Skeletal muscle satellite cell (primary cell): ENCODE measurements around the gene MPZL3.

Experiments
- H3K27me3 ChIP-seq: 2 replicates; pipeline ENCODE4 v1.7.0; 2013; ENCODE audit warnings: low read length; ENCODE audit not compliant: control insufficient read depth, insufficient read depth
- H3K36me3 ChIP-seq: 2 replicates; pipeline ENCODE4 v1.7.0; 2013; ENCODE audit warnings: mild to moderate bottlenecking, control low read depth, low read length; ENCODE audit not compliant: insufficient read depth
- H3K4me1 ChIP-seq: 2 replicates; pipeline ENCODE4 v1.7.0; 2013; ENCODE audit warnings: low read length; ENCODE audit not compliant: control insufficient read depth, insufficient read depth
- H3K4me2 ChIP-seq: 2 replicates; pipeline ENCODE4 v1.7.0; 2013; ENCODE audit warnings: mild to moderate bottlenecking, low read length
- H3K4me3 ChIP-seq: 2 replicates; pipeline ENCODE4 v1.7.0; 2013; ENCODE audit warnings: low read length
- H3K9ac ChIP-seq: 2 replicates; pipeline ENCODE4 v1.7.0; 2013; ENCODE audit warnings: mild to moderate bottlenecking, low read depth, low read length, moderate library complexity
- H3K9me3 ChIP-seq: replicated peaks from 2 replicates; pipeline ENCODE4 v1.7.0; 2013; ENCODE audit warnings: mild to moderate bottlenecking, control low read depth, low read length

The MPZL3 gene

DNA sequence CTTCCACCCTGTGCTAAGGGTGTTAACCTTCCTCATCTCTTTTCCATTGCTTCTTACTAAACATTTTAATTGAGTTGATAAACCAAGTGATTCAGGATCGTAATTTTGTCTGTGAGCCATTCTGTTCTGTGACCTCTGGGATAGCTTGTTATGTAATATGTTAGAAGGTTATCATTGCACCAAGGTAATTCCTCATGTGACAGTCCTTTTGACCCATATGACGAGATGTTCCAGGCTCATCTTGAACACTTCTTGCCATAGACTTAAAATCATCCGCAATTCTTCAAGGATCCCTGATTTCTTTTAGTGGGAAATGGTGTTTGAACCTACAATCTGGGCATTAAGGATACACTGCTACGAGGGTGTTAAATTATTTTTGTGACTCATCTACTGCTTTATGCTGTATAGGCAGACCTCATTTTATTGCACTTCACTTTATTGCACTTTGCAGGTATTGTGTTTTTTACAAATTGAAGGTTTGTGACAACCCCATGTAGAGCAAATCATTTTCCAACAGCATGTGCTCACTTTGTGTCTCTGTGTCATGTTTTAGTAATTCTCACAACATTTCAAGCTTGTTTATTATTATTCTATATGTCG is 31.0 kb upstream of the MPZL3 start:
- Histone ChIP-seq H3K9ac (no peak overlapping the region), H3K4me2 (no peak overlapping the region), H3K4me3 (no peak overlapping the region), H3K27me3 (peaks cover 20% of the 10 kb centered on the region), H3K9me3 (no peaks in the 10 kb centered on the region), H3K4me1 (no peaks in the 10 kb centered on the region), H3K36me3 (no peaks in the 10 kb centered on the region)

DNA sequence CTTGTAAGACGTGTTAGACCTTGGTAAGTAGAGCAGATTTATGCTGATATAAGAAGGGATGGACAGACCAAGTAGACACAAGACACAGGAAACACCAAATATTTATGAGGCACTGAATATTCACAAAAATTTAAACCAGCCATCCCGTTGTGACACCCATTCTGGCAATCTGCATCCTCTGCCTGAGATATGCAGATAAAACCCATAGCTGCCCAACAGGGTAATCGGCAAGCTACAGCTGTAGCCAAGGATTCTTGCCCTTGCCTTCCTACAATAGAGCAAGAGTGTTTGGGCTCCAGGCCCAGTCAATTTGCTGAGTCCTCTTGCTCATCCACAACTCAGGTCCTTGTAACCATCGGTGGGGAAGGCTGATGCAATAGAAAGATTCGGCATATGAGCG is 30.4 kb upstream of the MPZL3 start:
- Histone ChIP-seq H3K4me2 (no peak overlapping the region), H3K4me3 (no peak overlapping the region)

DNA sequence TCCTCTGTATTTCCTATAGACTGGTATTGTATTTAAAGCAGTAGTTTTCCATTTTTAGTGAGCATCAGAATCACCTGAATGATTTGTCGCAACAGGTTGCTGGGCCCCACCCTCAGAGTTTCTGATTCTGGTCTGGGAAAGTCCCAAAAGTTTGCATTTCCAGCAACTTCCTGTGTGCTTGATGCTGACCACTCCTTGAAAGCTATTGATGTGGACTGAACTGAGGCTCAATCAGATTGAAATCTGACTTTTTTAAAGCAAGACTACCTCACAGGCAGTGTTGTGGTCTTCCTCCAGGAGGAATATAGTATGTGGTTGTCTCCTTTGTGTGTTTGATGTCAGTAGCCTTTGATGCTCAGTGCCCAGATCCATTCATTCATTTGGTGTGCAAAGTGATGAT is 29.1 kb upstream of the MPZL3 start:
- Histone ChIP-seq H3K4me3 (no peak overlapping the region), H3K27me3 (peaks cover 19% of the 10 kb centered on the region), H3K4me1 (no peaks in the 10 kb centered on the region), H3K36me3 (no peaks in the 10 kb centered on the region), H3K9ac (no peak overlapping the region), H3K4me2 (no peak overlapping the region), H3K9me3 (no peaks in the 10 kb centered on the region)

More for the DNA sequence above, 30.4 kb upstream of the MPZL3 start:
- Histone ChIP-seq H3K27me3 (peaks cover 15% of the 10 kb centered on the region), H3K9me3 (no peaks in the 10 kb centered on the region), H3K9ac (no peak overlapping the region), H3K4me1 (no peaks in the 10 kb centered on the region), H3K36me3 (no peaks in the 10 kb centered on the region)

DNA sequence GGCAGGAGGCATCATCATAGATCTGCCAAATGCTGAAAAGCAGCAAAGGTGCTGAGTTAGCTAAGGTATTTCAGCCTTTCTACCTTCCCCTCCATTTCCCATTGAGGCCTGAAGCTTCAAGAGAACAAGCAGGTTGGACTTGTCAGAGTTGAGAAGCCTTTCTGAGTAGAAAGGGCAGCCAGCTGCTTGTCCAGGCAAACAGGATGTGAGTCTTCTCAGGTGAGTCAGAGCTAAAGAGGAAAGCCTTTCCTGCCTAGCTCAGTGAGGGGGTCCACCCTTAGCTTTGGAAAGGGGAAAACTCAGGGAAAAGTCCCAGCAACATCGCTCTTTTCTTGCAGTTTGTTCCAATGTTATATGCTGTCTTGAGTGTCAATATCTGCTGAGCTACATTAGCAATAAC is 25.1 kb upstream of the MPZL3 start:
- H3K4me1 ChIP-seq: no peaks in the 10 kb centered on the region
- no peak overlapping the region for H3K4me2 ChIP-seq
- H3K27me3 ChIP-seq: peaks cover 21% of the 10 kb centered on the region
- H3K4me3 ChIP-seq: no peak overlapping the region
- H3K9ac ChIP-seq: no peak overlapping the region
- no peaks in the 10 kb centered on the region for H3K36me3 ChIP-seq
- no peaks in the 10 kb centered on the region for H3K9me3 ChIP-seq

DNA sequence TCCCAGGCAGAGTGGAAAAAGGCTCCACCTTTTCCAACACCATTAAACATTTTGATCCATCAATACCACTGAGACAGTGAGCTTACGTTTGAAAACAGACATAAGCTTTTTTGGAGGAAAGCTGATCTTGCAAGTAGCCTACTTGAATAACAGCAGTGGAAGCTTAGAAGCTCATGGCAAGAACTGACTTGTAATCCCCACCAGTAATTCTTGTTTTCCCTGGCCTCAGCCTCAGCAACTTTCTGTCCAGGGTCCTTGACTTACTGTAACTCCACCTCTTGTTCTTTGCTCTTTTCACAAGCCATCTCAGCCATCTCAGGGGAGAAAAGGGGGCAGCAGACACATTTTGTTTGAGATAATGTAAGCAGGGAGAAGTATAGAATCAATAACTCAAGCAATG is 24.3 kb upstream of the MPZL3 start:
- Histone ChIP-seq H3K36me3 (no peaks in the 10 kb centered on the region), H3K27me3 (peaks cover 28% of the 10 kb centered on the region), H3K9ac (no peak overlapping the region), H3K4me2 (no peak overlapping the region), H3K4me3 (no peak overlapping the region), H3K9me3 (no peaks in the 10 kb centered on the region), H3K4me1 (no peaks in the 10 kb centered on the region)

DNA sequence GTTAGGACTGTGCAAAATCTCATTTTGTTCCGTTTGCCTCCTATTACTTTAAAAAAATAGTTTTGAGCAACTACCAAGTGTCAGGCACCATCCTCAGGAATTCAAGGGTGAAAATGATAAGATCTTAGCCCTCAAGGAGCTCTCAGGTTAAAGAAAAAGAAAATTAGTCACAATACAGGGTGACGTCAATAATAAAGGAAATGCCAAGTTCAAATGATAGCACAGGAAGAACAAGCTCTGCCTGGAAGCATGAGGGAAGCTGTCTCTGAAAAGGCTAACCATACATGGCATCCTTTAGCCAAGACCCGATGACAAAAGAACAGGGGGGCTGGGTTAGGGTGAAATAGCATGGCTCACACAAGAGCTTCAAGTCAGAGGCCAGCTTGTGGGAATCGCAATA is 23.0 kb upstream of the MPZL3 start:
- no peak overlapping the region for H3K9ac ChIP-seq
- H3K36me3 ChIP-seq: no peaks in the 10 kb centered on the region
- H3K4me3 ChIP-seq: no peak overlapping the region

DNA sequence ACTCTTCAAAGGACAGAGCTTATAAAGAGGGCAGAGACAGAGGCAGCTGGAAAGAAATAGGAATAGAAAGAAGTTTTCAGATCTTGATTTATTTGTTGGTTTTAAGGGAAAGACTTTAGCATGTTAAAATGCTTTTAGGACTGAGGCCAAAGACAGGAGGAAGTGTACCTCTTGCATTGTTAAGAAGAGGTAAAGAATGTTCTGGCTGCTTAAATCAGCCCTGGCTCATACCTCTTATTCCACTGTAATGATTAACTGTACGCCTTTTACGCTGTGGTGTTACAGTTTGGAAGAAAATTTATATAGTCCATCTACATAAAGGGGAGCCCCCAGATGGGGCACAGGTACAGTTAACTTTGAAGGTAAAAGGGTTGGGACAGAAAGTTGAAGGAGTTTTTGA is 22.0 kb upstream of the MPZL3 start:
- Histone ChIP-seq H3K9me3 (no peaks in the 10 kb centered on the region), H3K9ac (no peak overlapping the region), H3K4me3 (no peak overlapping the region), H3K36me3 (no peaks in the 10 kb centered on the region), H3K27me3 (peaks cover 42% of the 10 kb centered on the region), H3K4me2 (no peak overlapping the region), H3K4me1 (no peaks in the 10 kb centered on the region)

More for the DNA sequence above, 23.0 kb upstream of the MPZL3 start:
- H3K4me2 ChIP-seq: no peak overlapping the region
- H3K9me3 ChIP-seq: no peaks in the 10 kb centered on the region
- H3K4me1 ChIP-seq: no peaks in the 10 kb centered on the region
- peaks cover 34% of the 10 kb centered on the region for H3K27me3 ChIP-seq

DNA sequence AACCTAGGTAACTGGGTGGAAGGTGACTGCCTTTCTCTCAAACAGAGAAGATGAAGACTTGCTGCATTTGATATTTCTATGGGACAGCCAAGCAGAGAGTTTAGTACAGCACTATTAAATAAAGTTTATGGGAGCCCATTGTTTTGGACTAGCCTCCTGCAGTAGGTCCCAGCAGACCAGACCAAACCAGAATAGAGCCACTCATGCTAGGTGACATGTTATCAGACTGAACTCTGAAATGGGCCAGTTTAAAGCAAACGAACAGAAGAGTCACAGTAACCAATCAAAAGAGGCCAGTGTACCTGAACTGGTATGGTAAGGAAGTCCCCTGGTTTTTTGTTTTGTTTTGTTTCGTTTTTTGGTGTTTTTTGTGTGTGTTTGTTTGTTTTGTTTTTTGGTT is 19.8 kb upstream of the MPZL3 start:
- H3K9ac ChIP-seq: no peak overlapping the region
- no peaks in the 10 kb centered on the region for H3K36me3 ChIP-seq
- no peak overlapping the region for H3K4me2 ChIP-seq
- peaks cover 54% of the 10 kb centered on the region for H3K27me3 ChIP-seq
- no peaks in the 10 kb centered on the region for H3K4me1 ChIP-seq
- no peaks in the 10 kb centered on the region for H3K9me3 ChIP-seq
- no peak overlapping the region for H3K4me3 ChIP-seq

DNA sequence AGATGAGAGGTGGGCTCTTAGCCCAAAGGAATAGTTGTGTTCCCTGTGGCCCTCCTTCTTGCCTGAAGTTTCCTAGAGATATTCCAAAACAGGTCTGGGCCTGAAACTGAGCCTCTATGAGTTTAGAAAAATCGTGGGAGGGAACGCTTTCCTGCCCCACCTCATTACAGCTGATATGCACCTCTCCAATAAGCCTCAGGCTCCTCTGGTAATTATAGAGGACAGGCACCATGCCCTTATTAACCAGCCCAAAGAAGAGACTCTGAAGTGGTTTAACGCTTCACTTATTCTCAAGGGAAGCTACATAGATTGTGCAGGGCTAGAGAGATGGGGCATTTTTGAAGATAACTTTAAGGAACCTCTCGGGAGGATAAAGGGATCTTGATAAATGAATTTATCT is 15.3 kb upstream of the MPZL3 start:
- Histone ChIP-seq H3K4me3 (no peak overlapping the region), H3K4me2 (no peak overlapping the region), H3K9ac (no peak overlapping the region)

DNA sequence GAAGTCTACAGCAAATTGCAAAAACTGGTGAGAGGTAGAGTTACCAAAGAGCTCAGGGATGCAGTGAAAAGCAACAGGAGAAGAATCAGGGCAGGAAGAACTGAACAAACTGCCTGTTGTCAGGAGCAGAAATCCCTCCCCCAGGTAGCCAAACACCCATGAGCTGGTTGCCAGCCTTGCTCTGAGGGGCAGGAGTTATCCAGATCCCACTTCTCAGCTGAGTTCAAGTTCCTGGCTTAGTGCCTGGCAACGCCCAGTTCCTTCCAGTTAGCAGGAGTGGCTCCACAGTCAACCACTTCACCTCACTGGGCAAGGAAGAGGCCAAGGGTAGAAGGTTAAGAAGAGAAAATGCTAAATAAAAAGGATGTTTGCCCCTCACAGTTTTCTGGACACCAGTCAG is 13.8 kb upstream of the MPZL3 start:
- Histone ChIP-seq H3K4me1 (no peaks in the 10 kb centered on the region), H3K36me3 (no peaks in the 10 kb centered on the region), H3K4me3 (no peak overlapping the region), H3K9me3 (no peaks in the 10 kb centered on the region), H3K27me3 (peaks cover 86% of the 10 kb centered on the region), H3K9ac (no peak overlapping the region), H3K4me2 (no peak overlapping the region)

More for the DNA sequence above, 15.3 kb upstream of the MPZL3 start:
- no peaks in the 10 kb centered on the region for H3K36me3 ChIP-seq
- H3K27me3 ChIP-seq: peaks cover 78% of the 10 kb centered on the region
- no peaks in the 10 kb centered on the region for H3K9me3 ChIP-seq
- no peaks in the 10 kb centered on the region for H3K4me1 ChIP-seq

DNA sequence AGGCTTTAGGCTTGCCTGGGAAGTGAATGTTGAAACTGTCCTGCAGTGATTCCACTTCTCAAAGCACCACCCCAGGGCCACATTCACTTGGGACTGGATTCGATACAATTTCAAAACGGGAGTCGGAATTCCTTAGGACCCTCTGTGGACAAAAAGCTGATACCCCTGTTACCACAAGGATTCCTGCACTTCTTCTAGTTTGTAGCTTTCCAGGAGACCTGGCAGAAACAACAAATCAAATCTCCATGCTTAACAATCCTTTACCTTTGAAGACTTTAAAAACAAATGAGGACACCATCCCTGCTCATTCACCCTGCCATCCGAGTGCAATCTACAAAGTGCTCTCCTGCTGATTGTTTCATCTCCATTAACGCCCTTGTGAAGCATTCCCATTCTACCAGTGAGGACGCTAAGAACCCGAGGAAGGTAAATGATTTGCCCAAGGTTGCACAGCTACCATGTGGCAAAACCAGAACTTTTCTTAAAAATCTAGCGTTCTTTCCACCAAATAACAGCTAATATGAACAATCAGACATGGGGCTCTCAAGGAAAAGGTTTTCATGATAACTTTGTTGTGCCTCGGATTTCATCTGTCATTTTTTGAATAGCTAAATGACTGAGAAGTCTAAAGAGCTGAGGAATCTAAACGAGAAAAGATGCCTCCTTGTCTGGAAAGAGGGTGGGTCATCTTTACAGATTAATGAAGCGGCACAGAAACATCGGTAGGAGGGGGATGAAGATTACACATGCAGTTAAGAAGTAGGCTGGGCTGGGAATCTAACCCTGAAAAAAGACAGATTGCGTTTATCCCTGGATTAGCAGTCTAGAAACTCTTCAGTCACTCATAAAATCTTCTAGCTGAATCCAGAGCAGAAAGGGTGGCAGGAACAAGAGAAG is 12.7 kb upstream of the MPZL3 start:
- Histone ChIP-seq H3K36me3 (no peaks in the 10 kb centered on the region), H3K27me3 (peaks cover 85% of the 10 kb centered on the region), H3K4me1 (no peaks in the 10 kb centered on the region), H3K4me2 (no peak overlapping the region), H3K4me3 (no peak overlapping the region), H3K9ac (no peak overlapping the region), H3K9me3 (no peaks in the 10 kb centered on the region)
